WTC11 (cell line): ENCODE results near the gene SERPINB12.

Experiments
- ATF6 ChIP-seq: sonication (generic); formaldehyde crosslinking; IDR thresholded peaks from 2 replicates; pipeline ENCODE4 v1.8.1; 2023; ENCODE audit warnings: mild to moderate bottlenecking, missing genetic modification reagents
- HMGXB4 ChIP-seq: sonication (generic); formaldehyde crosslinking; IDR thresholded peaks from 2 replicates; pipeline ENCODE4 v1.8.1; 2023; ENCODE audit warnings: mild to moderate bottlenecking, moderate library complexity, missing genetic modification reagents
- STAT6 ChIP-seq: sonication (generic); formaldehyde crosslinking; conservative IDR thresholded peaks from 2 replicates; pipeline ENCODE4 v1.8.1; 2023; ENCODE audit warnings: mild to moderate bottlenecking, low read depth, missing genetic modification reagents, moderate library complexity
- ZMAT4 ChIP-seq: fragments of 250-450 bp; sonication (Bioruptor Pico); IDR thresholded peaks from 2 replicates; pipeline ENCODE4 v1.9.0; 2021; ENCODE audit warnings: mild to moderate bottlenecking
- TF ChIP-seq, protein P1 (sequence below): fragments of 200-600 bp; IDR thresholded peaks from 2 replicates; pipeline ENCODE4 v1.8.0; 2022; ENCODE audit warnings: antibody characterized with exemption
- TF ChIP-seq, protein P2 (sequence below): sonication (generic); formaldehyde crosslinking; IDR thresholded peaks from 2 replicates; pipeline ENCODE4 v1.8.1; 2022; ENCODE audit warnings: mild to moderate bottlenecking, missing genetic modification reagents, moderate library complexity, borderline replicate concordance
- TF ChIP-seq, protein P3 (sequence below): sonication (generic); formaldehyde crosslinking; IDR thresholded peaks from 2 replicates; pipeline ENCODE4 v1.8.0; 2022; ENCODE audit warnings: mild to moderate bottlenecking, missing genetic modification reagents

DNA sequence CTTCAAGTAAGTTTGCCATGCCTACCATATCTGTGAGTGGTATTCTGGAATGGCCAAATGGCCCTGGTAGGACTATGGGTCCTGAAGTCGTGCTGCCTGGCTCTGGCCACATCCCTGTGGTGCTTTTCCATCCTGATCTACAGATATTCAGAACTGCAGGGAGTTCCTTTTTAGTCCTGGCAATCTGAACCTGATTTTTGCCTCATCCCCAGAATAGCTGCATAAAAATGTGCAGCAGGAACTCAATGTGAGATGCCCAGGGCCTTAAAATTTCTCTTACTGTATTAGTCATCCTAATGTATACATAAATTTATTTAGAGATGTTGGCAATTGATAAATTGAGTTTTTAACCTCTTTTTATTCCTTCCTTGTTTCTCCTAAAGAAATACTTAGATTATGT lies 50.3 kb downstream of the SERPINB12 start:
- TF ChIP-seq, protein P1, sequence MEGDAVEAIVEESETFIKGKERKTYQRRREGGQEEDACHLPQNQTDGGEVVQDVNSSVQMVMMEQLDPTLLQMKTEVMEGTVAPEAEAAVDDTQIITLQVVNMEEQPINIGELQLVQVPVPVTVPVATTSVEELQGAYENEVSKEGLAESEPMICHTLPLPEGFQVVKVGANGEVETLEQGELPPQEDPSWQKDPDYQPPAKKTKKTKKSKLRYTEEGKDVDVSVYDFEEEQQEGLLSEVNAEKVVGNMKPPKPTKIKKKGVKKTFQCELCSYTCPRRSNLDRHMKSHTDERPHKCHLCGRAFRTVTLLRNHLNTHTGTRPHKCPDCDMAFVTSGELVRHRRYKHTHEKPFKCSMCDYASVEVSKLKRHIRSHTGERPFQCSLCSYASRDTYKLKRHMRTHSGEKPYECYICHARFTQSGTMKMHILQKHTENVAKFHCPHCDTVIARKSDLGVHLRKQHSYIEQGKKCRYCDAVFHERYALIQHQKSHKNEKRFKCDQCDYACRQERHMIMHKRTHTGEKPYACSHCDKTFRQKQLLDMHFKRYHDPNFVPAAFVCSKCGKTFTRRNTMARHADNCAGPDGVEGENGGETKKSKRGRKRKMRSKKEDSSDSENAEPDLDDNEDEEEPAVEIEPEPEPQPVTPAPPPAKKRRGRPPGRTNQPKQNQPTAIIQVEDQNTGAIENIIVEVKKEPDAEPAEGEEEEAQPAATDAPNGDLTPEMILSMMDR: no peak
- TF ChIP-seq HMGXB4 (CRISPR knock-in tag) (no peak), ATF6 (CRISPR knock-in tag) (no peak), STAT6 (CRISPR knock-in tag) (no peak), ZMAT4 (CRISPR knock-in tag) (no peak)
- TF ChIP-seq, protein P2, sequence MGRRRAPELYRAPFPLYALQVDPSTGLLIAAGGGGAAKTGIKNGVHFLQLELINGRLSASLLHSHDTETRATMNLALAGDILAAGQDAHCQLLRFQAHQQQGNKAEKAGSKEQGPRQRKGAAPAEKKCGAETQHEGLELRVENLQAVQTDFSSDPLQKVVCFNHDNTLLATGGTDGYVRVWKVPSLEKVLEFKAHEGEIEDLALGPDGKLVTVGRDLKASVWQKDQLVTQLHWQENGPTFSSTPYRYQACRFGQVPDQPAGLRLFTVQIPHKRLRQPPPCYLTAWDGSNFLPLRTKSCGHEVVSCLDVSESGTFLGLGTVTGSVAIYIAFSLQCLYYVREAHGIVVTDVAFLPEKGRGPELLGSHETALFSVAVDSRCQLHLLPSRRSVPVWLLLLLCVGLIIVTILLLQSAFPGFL (CRISPR knock-in tag): no peak
- TF ChIP-seq, protein P3, sequence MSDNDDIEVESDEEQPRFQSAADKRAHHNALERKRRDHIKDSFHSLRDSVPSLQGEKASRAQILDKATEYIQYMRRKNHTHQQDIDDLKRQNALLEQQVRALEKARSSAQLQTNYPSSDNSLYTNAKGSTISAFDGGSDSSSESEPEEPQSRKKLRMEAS (CRISPR knock-in tag): no peak
